AML-193 (cell line): ENCODE measurements around the gene XRCC5.
"Not testable (repeated sequence)": the region's sequence is repeated elsewhere in the genome, so short reads cannot be mapped to it uniquely, and the experiment has no call there.

Source experiments
- DNase-seq, 2 experiments: peaks; one replicate each; lab custom pipeline; 2025; lab: John Stamatoyannopoulos, UW

Gene XRCC5

DNA sequence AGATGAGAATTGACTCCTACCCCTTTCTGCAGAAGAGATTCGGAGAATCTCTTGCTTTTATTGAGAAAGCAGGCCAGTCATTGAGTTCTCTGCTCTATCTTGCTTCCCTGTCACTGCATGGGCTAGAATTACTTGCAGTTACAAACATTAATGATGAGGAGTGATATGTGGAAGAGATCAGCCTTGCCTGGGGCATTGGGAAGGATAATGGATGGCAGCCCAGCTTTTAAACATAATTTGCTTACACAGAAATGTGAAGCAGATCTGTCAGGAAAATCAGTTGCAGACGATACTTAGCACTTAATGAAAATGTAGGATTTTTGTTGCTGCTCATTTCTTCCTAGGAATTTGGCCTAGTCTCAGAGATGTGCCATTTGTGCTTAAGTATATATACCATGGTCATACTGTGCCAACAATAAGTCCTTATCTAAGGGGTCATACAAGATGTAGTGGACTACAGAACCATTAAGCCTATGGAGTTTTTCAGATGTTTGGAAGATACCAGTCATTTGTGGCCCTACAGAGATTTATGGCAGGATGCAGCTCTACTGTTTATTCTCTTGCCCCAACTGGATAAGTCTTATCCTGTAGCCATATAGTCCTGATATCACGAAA is 92.7 kb downstream of the XRCC5 start:
- DNase-seq = no peak

- no peak for DNase-seq
These were observed 93.6 kb downstream of the XRCC5 start for GRCh38 chr2:216202626-216203250.

DNA sequence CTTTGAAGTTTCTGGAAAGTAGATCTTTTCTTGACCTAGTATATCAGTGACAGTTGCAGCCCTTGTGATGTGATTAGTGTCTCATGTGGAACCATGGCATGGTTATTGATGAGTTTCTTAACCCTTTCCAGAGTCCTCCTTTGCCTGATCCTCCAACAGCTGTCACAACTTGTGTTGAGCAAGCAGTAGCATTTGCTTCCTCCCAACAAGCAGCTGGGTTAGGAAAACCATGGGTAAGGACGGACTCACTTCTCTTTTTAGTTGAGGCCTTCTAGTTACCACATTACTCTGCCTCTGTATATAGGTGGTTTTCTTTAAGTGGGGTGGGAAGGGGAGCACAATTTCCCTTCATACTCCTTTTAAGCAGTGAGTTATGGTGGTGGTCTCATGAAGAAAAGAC is 96.3 kb downstream of the XRCC5 start:
- peak in 1 of 2 experiments; percentile 10 for DNase-seq

DNA sequence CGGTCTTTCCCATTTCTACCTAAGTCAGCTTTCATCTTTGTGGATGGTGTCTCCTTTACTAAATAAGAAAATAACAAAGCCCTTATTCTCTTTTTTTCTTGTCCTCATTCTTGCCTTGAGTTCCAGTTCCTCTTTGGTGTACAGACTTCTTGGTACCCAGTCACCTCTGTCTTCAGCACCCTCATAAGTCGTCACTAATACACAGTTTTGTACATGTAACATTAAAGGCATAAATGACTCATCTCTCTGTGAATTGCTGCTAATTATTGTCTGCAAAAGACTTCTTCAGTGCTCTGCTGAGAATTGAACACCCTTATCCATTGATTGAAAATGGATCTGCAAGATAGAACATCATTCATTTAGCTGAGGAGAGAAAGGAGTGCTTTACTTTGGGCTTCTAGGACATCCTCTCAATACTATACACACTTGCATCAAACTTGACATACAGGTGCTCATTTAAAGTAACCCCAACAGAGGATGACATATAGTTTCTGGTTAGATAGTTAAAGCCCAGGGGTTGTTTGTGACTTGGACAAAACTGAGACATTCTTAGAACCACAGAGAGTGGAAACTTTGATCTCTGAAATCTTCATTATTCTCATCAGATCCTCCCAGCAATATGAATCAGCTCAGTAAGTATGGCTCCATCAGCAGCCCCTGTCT is 97.0 kb downstream of the XRCC5 start:
- no peak for DNase-seq

GRCh38 chr2:216206821-216207220 is 97.7 kb downstream of the XRCC5 start:
- DNase-seq = no peak

DNA sequence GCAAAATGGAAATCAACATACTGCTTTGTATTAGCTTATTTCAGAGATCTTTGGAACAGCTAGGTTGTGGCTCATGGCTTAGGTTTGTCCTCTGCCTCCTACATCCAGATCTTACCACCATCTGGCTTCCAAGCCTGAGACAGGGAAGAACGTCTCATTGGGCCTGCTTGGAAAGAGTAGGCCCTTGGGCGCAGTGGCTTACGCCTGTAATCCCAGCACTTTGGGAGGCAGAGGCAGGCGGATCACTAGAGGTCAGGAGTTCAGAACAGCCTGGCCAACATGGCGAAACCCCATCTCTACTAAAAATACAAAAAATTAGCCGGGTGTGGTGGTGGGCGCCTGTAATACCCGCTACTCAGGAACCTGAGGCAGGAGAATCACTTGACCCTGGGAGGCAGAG is 99.5 kb downstream of the XRCC5 start:
- not testable (repeated sequence) for DNase-seq

GRCh38 chr2:216210701-216211540 is 101.8 kb downstream of the XRCC5 start:
- peak in 1 of 2 experiments; percentile 5 for DNase-seq

DNA sequence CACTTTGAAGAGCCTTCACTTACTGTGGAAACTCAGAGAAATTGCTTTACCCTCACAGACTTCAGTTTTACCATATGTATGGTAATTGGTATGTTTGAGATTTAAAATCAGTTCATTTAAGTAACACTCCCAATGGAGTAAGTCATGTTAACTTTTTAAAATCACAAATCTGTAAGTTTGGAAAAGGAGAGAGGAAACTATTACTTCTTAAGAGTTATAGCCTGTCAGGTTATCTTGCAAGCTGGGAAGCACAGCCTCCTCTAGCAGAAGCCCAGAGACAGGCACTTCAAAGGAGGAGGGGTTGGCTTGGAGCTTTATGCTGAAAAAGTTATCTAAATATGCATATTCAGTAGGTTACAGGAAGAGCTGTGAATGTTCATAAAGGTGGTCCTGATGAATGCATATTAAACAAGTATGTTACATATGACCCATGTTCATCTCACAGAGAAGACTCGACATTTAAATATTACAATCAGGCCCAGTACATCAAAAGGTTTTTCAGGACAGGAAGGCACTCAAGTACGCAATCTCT is 102.5 kb downstream of the XRCC5 start:
- DNase-seq = no peak

- no peak for DNase-seq
These were observed 105.6 kb downstream of the XRCC5 start for GRCh38 chr2:216214768-216215167.

DNA sequence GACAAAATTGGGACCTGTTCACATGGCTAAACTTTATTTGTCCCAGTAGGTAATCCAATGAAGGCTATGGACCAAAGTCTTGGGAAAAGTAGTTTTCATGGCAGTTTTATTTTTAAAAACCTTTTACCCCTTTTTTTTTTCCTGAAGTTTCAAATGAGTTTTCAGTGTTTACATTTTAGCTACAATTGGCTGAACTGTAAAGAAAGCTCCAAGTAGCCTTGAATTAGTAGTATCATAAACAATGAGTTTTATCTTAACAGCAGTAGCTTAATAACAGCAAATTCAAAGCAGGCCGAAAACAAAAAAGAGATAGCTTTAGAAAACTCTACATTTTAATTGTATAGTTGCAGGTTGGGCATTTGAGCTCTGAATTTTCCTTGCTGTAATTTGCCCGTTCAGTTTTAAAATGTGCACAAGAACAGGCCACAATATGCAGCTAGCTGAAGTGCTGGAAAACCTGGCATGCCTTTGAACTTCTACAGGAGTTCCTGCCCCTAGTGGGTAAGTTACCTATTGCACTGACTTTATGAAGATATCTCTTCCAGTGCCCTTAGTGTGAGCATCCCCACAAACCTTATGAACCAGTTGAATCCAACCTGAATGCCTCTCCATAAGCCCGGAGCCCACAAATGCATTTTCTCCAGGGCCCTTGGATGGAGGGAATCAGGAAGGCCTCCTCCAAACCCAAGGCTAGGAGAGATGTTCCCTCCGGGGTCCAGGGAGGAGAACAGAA is 106.7 kb downstream of the XRCC5 start:
- DNase-seq = peak; percentile 14 to 15

GRCh38 chr2:216216951-216217903 is 108.1 kb downstream of the XRCC5 start:
- no peak for DNase-seq

GRCh38 chr2:216217904-216218260 is 108.7 kb downstream of the XRCC5 start:
- DNase-seq = no peak

- DNase-seq = no peak
These were observed 110.7 kb downstream of the XRCC5 start for GRCh38 chr2:216219861-216220260.

GRCh38 chr2:216220976-216221375 is 111.8 kb downstream of the XRCC5 start:
- DNase-seq = no peak

DNA sequence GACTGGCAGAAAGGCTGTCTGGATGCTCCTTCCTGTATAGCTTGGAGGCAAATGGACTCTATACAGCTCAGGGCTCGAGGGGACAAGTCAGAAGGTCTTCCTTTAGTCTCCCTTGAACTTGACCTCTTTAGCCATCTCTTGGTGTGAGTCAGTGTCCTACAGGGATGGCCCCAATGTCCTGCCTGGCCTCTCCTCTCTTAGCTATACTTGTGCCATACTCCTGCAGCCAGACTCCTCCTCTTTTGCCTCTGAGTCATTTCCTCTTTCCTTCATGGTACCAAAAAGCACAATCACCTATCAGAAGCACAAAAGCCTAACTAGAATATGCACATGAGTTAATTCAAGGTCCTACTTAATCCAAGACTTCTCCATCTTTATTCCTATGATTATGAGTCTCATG is 112.7 kb downstream of the XRCC5 start:
- no peak for DNase-seq

GRCh38 chr2:216222650-216223352 is 113.7 kb downstream of the XRCC5 start:
- peak in 1 of 2 experiments; percentile 3 for DNase-seq

- no peak for DNase-seq
These were observed 115.2 kb downstream of the XRCC5 start for GRCh38 chr2:216224388-216224787.

- no peak for DNase-seq
These were observed 120.2 kb downstream of the XRCC5 start for GRCh38 chr2:216229277-216229914.

- no peak for DNase-seq
These were observed 122.7 kb downstream of the XRCC5 start for GRCh38 chr2:216231867-216232266.
